K562 (cell line): ENCODE data around the gene CERS1.

Source experiments
- BMI1 ChIP-seq: fragments of 150-350 bp; IDR thresholded peaks from 2 replicates; pipeline ENCODE4 v1.6.1; 2014; ENCODE audit warnings: low read length
- EP300 ChIP-seq: IDR thresholded peaks from 2 replicates; pipeline ENCODE4 v1.6.1; 2012; ENCODE audit warnings: low read length, improper control_type of control experiment
- FOXA3 ChIP-seq, 2 experiments: fragments of 450-650 bp in 1 of 2; sonication (generic) in 1 of 2; formaldehyde crosslinking; IDR thresholded peaks in 1 of 2; conservative IDR thresholded peaks in 1 of 2; 2 replicates each; pipeline versions ENCODE4 v1.4.0 to v1.8.0; 2020 to 2022; ENCODE audit warnings: mild to moderate bottlenecking in 2 of 2, missing genetic modification reagents in 1 of 2
- NR2C1 ChIP-seq, 2 experiments: fragments of 450-650 bp; IDR thresholded peaks; 2 replicates each; pipeline ENCODE4 v1.6.1; 2017; ENCODE audit warnings: mild to moderate bottlenecking in 2 of 2, antibody characterized with exemption in 1 of 2, inconsistent platforms in 1 of 2, missing compliant biosample characterization in 1 of 2, missing genetic modification characterization in 1 of 2
- POLR2AphosphoS5 ChIP-seq: IDR thresholded peaks from 2 replicates; pipeline ENCODE4 v1.6.1; 2011; ENCODE audit warnings: mild to moderate bottlenecking, low read depth, low read length, moderate library complexity; ENCODE audit not compliant: control insufficient read depth, insufficient read depth
- SMC3 ChIP-seq: conservative IDR thresholded peaks from 2 replicates; pipeline ENCODE4 v1.6.1; 2011; ENCODE audit warnings: low read depth, low read length, improper control_type of control experiment; ENCODE audit not compliant: insufficient read depth
- TCF3 ChIP-seq: sonication (generic); formaldehyde crosslinking; IDR thresholded peaks from 2 replicates; pipeline ENCODE4 v1.4.0; 2020; ENCODE audit warnings: mild to moderate bottlenecking, missing genetic modification reagents
- ZC3H8 ChIP-seq: fragments of 450-650 bp; IDR thresholded peaks from 2 replicates; pipeline ENCODE4 v1.6.1; 2017
- ZNF239 ChIP-seq: fragments of 250-450 bp; sonication (Bioruptor Pico); IDR thresholded peaks from 2 replicates; pipeline ENCODE4 v1.4.0; 2020; ENCODE audit warnings: mild to moderate bottlenecking
- TF ChIP-seq, protein P1 (sequence below): fragments of 150-350 bp; IDR thresholded peaks from 2 replicates; pipeline ENCODE4 v1.6.1; 2014; ENCODE audit warnings: low read depth, mild to moderate bottlenecking, low read length, borderline replicate concordance
- TF ChIP-seq, protein P2 (sequence below), 3 experiments: IDR thresholded peaks in 2 of 3; conservative IDR thresholded peaks in 1 of 3; 2 replicates each; pipeline ENCODE4 v1.5.1; 2011 to 2012; ENCODE audit warnings: low read length in 3 of 3, mild to moderate bottlenecking in 3 of 3, control low read depth in 2 of 3, improper control_type of control experiment in 1 of 3, inconsistent platforms in 1 of 3, low read depth in 1 of 3, mixed read lengths in 1 of 3, moderate library complexity in 1 of 3; ENCODE audit not compliant: insufficient read depth in 2 of 3
- TF ChIP-seq, protein P3 (sequence below): sonication (generic); formaldehyde crosslinking; IDR thresholded peaks from 2 replicates; pipeline ENCODE4 v1.8.0; 2023; ENCODE audit warnings: mild to moderate bottlenecking, missing genetic modification reagents
- TF ChIP-seq, protein P4 (sequence below): fragments of 450-650 bp; IDR thresholded peaks from 2 replicates; pipeline ENCODE4 v1.6.1; 2016; ENCODE audit warnings: antibody characterized with exemption
- TF ChIP-seq, protein P5 (sequence below): IDR thresholded peaks from 3 replicates; pipeline ENCODE4 v1.6.1; 2011; ENCODE audit warnings: borderline replicate concordance, mild to moderate bottlenecking; ENCODE audit not compliant: insufficient read length, insufficient read depth

DNA sequence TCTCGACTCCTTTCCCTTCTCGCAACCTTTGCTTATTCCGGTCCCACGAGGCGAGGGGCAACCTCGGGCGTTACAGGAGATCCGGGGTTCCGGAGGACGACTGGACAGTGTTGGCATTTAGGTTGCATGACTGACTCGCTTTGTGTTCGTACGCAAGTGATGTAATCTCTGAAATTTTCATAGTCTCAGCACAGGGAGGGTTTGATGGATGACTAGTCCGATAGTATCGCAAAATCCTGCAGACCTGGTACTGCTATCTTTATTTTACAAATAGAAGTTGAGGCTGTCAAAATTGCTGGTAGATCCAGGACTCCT is 23.9 kb upstream of the CERS1 start:
- TF ChIP-seq, protein P1, sequence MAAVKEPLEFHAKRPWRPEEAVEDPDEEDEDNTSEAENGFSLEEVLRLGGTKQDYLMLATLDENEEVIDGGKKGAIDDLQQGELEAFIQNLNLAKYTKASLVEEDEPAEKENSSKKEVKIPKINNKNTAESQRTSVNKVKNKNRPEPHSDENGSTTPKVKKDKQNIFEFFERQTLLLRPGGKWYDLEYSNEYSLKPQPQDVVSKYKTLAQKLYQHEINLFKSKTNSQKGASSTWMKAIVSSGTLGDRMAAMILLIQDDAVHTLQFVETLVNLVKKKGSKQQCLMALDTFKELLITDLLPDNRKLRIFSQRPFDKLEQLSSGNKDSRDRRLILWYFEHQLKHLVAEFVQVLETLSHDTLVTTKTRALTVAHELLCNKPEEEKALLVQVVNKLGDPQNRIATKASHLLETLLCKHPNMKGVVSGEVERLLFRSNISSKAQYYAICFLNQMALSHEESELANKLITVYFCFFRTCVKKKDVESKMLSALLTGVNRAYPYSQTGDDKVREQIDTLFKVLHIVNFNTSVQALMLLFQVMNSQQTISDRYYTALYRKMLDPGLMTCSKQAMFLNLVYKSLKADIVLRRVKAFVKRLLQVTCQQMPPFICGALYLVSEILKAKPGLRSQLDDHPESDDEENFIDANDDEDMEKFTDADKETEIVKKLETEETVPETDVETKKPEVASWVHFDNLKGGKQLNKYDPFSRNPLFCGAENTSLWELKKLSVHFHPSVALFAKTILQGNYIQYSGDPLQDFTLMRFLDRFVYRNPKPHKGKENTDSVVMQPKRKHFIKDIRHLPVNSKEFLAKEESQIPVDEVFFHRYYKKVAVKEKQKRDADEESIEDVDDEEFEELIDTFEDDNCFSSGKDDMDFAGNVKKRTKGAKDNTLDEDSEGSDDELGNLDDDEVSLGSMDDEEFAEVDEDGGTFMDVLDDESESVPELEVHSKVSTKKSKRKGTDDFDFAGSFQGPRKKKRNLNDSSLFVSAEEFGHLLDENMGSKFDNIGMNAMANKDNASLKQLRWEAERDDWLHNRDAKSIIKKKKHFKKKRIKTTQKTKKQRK: no peak
- TF ChIP-seq, protein P2, sequence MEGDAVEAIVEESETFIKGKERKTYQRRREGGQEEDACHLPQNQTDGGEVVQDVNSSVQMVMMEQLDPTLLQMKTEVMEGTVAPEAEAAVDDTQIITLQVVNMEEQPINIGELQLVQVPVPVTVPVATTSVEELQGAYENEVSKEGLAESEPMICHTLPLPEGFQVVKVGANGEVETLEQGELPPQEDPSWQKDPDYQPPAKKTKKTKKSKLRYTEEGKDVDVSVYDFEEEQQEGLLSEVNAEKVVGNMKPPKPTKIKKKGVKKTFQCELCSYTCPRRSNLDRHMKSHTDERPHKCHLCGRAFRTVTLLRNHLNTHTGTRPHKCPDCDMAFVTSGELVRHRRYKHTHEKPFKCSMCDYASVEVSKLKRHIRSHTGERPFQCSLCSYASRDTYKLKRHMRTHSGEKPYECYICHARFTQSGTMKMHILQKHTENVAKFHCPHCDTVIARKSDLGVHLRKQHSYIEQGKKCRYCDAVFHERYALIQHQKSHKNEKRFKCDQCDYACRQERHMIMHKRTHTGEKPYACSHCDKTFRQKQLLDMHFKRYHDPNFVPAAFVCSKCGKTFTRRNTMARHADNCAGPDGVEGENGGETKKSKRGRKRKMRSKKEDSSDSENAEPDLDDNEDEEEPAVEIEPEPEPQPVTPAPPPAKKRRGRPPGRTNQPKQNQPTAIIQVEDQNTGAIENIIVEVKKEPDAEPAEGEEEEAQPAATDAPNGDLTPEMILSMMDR (IDR thresholded peaks at IDR 0.05 in 2 of 3, conservative IDR thresholded peaks at IDR 0.05 in 1 of 3; ENCODE audit: insufficient read depth in 2 of 3, low read depth in 1 of 3, low read length in 3 of 3): no peak
- TF ChIP-seq POLR2AphosphoS5: no peak
- TF ChIP-seq SMC3: no peak
- no peak for TF ChIP-seq FOXA3 (CRISPR knock-in tag; conservative IDR thresholded peaks at IDR 0.05 in 1 of 2, IDR thresholded peaks at IDR 0.05 in 1 of 2)
- TF ChIP-seq, protein P3, sequence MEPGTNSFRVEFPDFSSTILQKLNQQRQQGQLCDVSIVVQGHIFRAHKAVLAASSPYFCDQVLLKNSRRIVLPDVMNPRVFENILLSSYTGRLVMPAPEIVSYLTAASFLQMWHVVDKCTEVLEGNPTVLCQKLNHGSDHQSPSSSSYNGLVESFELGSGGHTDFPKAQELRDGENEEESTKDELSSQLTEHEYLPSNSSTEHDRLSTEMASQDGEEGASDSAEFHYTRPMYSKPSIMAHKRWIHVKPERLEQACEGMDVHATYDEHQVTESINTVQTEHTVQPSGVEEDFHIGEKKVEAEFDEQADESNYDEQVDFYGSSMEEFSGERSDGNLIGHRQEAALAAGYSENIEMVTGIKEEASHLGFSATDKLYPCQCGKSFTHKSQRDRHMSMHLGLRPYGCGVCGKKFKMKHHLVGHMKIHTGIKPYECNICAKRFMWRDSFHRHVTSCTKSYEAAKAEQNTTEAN: no peak
- no peak for TF ChIP-seq BMI1
- TF ChIP-seq NR2C1 (IDR thresholded peaks at IDR 0.05): no peak
- TF ChIP-seq NR2C1 (tag; IDR thresholded peaks at IDR 0.05): no peak
- TF ChIP-seq ZC3H8: no peak
- TF ChIP-seq, protein P4, sequence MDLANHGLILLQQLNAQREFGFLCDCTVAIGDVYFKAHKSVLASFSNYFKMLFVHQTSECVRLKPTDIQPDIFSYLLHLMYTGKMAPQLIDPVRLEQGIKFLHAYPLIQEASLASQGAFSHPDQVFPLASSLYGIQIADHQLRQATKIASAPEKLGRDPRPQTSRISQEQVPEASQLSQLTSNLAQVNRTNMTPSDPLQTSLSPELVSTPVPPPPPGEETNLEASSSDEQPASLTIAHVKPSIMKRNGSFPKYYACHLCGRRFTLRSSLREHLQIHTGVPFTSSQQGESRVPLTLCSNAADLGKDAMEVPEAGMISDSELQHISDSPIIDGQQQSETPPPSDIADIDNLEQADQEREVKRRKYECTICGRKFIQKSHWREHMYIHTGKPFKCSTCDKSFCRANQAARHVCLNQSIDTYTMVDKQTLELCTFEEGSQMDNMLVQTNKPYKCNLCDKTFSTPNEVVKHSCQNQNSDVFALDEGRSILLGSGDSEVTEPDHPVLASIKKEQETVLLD: no peak
- no peak for TF ChIP-seq ZNF239
- no peak for TF ChIP-seq EP300
- TF ChIP-seq, protein P5, sequence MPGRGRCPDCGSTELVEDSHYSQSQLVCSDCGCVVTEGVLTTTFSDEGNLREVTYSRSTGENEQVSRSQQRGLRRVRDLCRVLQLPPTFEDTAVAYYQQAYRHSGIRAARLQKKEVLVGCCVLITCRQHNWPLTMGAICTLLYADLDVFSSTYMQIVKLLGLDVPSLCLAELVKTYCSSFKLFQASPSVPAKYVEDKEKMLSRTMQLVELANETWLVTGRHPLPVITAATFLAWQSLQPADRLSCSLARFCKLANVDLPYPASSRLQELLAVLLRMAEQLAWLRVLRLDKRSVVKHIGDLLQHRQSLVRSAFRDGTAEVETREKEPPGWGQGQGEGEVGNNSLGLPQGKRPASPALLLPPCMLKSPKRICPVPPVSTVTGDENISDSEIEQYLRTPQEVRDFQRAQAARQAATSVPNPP: no peak
- no peak for TF ChIP-seq TCF3 (CRISPR knock-in tag)
